HepG2 (cell line): ENCODE data around the gene MX2. TPM values are rescaled to one million over a fixed set of nuclear protein-coding genes. Genes with fewer than 3 reads are reported as not detected.
A peak's percentile ranks its signal among the peaks of the same experiment; 100 is the strongest.

Source experiments
- ARNT2 ChIP-seq: sonication (generic); formaldehyde crosslinking; IDR thresholded peaks from 2 replicates; pipeline ENCODE4 v1.8.0; 2022; ENCODE audit warnings: mild to moderate bottlenecking, low read depth, missing genetic modification reagents, moderate library complexity
- ATF2 ChIP-seq: sonication (generic); formaldehyde crosslinking; IDR thresholded peaks from 2 replicates; pipeline ENCODE4 v1.4.0; 2020; ENCODE audit warnings: missing genetic modification reagents
- ATM ChIP-seq: fragments of 450-650 bp; IDR thresholded peaks from 2 replicates; pipeline ENCODE4 v1.7.1; 2017; ENCODE audit warnings: mild to moderate bottlenecking, borderline replicate concordance
- CTCF ChIP-seq: sonication (generic); formaldehyde crosslinking; IDR thresholded peaks from 2 replicates; pipeline ENCODE4 v1.5.0; 2020; ENCODE audit warnings: mild to moderate bottlenecking, missing genetic modification reagents, moderate library complexity
- HNF1B ChIP-seq: sonication (generic); formaldehyde crosslinking; IDR thresholded peaks from 2 replicates; pipeline ENCODE4 v1.5.1; 2020; ENCODE audit warnings: mild to moderate bottlenecking, moderate library complexity, missing genetic modification reagents
- IKZF5 ChIP-seq: IDR thresholded peaks from 2 replicates; pipeline ENCODE4 v1.6.1; 2018; ENCODE audit warnings: missing genetic modification reagents, mild to moderate bottlenecking, missing compliant biosample characterization
- ISX ChIP-seq: sonication (generic); formaldehyde crosslinking; conservative IDR thresholded peaks from 2 replicates; pipeline ENCODE4 v1.5.0; 2020; ENCODE audit warnings: missing genetic modification reagents
- MNT ChIP-seq: fragments of 450-650 bp; IDR thresholded peaks from 2 replicates; pipeline ENCODE4 v1.6.1; 2016
- RBAK ChIP-seq: sonication (generic); formaldehyde crosslinking; IDR thresholded peaks from 2 replicates; pipeline ENCODE4 v1.5.1; 2020; ENCODE audit warnings: mild to moderate bottlenecking, missing genetic modification reagents
- SNAPC2 ChIP-seq: sonication (generic); formaldehyde crosslinking; IDR thresholded peaks from 2 replicates; pipeline ENCODE4 v1.8.1; 2022; ENCODE audit warnings: mild to moderate bottlenecking, missing genetic modification reagents
- TCF7L2 ChIP-seq: IDR thresholded peaks from 2 replicates; pipeline ENCODE4 v1.6.1; 2011; ENCODE audit warnings: mild to moderate bottlenecking, low read depth, low read length, moderate library complexity
- TFAP4 ChIP-seq: sonication (generic); IDR thresholded peaks from 2 replicates; pipeline ENCODE4 v1.6.1; 2016; ENCODE audit warnings: low read depth, borderline replicate concordance
- ZNF180 ChIP-seq: sonication (generic); formaldehyde crosslinking; IDR thresholded peaks from 2 replicates; pipeline ENCODE4 v1.4.0; 2020; ENCODE audit warnings: low read depth, missing genetic modification reagents, borderline replicate concordance
- ZNF512 ChIP-seq: sonication (generic); formaldehyde crosslinking; IDR thresholded peaks from 2 replicates; pipeline ENCODE4 v1.4.0; 2020; ENCODE audit warnings: mild to moderate bottlenecking, missing genetic modification reagents
- ZNF567 ChIP-seq: sonication (generic); formaldehyde crosslinking; IDR thresholded peaks from 2 replicates; pipeline ENCODE4 v1.8.1; 2023; ENCODE audit warnings: mild to moderate bottlenecking, missing genetic modification reagents, borderline replicate concordance
- ZNF569 ChIP-seq: sonication (generic); formaldehyde crosslinking; IDR thresholded peaks from 2 replicates; pipeline ENCODE4 v1.5.0; 2020; ENCODE audit warnings: mild to moderate bottlenecking, missing genetic modification reagents, moderate library complexity, borderline replicate concordance
- ZNF598 ChIP-seq: sonication (generic); formaldehyde crosslinking; IDR thresholded peaks from 2 replicates; pipeline ENCODE4 v1.5.1; 2020; ENCODE audit warnings: mild to moderate bottlenecking, missing genetic modification reagents, borderline replicate concordance
- ZNF761 ChIP-seq: sonication (generic); formaldehyde crosslinking; conservative IDR thresholded peaks from 2 replicates; pipeline ENCODE4 v1.4.0; 2020; ENCODE audit warnings: mild to moderate bottlenecking, missing genetic modification reagents
- ZSCAN31 ChIP-seq: sonication (generic); formaldehyde crosslinking; IDR thresholded peaks from 2 replicates; pipeline ENCODE4 v1.5.0; 2020; ENCODE audit warnings: low read depth, mild to moderate bottlenecking, missing genetic modification reagents
- polyA plus RNA-seq, 8 experiments: library from polyadenylated mRNA; depleted of rRNA in 3 of 8; stranded (reverse) in 7 of 8; unstranded in 1 of 8; fragments of >200 nt; fragmentation: Illumina TruSeq in 4 of 8; extraction: Trizol in 4 of 8; gene quantifications; 2 replicates each; pipeline versions ENCODE4 v1.2.1 to v1.2.3, GENCODE V29; 2011 to 2016; ENCODE audit warnings: low read depth in 4 of 8, missing spikeins in 1 of 8, mixed read lengths in 1 of 8; ENCODE audit not compliant: insufficient read depth in 1 of 8
- total RNA-seq, 5 experiments: library from RNA; depleted of rRNA; stranded (reverse); fragments of >200 nt; fragmentation: Illumina TruSeq; extraction: Trizol; gene quantifications; 2 replicates each; pipeline ENCODE4 v1.2.3, GENCODE V29; 2016; ENCODE audit warnings: low read depth in 1 of 5

Gene MX2
- total and polyA plus RNA-seq, 2 of the 13 experiments (the other 11 are each of a cell fraction or from before 2014, with no cell fraction given) = 24.0 to 35.7 TPM

GRCh38 chr21:41366522-41367151 is 4.8 kb downstream of the MX2 start (continued):
- TF ChIP-seq HNF1B (CRISPR knock-in tag) = peak; percentile 70
- peak; percentile 61; the same call in 1 of the 2 replicates for TF ChIP-seq IKZF5 (CRISPR knock-in tag)
- no peak for TF ChIP-seq TCF7L2
- TF ChIP-seq ATF2 (CRISPR knock-in tag) = no peak
- no peak for TF ChIP-seq ZNF180 (CRISPR knock-in tag)
- no peak for TF ChIP-seq ISX
- 0 out of 2 replicates have a peak, but pooled peaks have one; percentile 45 for TF ChIP-seq ARNT2 (CRISPR knock-in tag)
- peak; percentile 94 for TF ChIP-seq TFAP4
- TF ChIP-seq ATM = peak; percentile 85; the same call in 1 of the 2 replicates
- TF ChIP-seq RBAK = no peak
- no peak for TF ChIP-seq ZNF569 (CRISPR knock-in tag)
- no peak for TF ChIP-seq ZNF598 (CRISPR knock-in tag)
- no peak for TF ChIP-seq CTCF
- 0 out of 2 replicates have a peak, but pooled peaks have one; percentile 34 for TF ChIP-seq ZNF567 (CRISPR knock-in tag)
- 0 out of 2 replicates have a peak, but pooled peaks have one; percentile 43 for TF ChIP-seq SNAPC2 (CRISPR knock-in tag)
- TF ChIP-seq ZNF512 (CRISPR knock-in tag) = no peak
- TF ChIP-seq MNT = no peak
- no peak for TF ChIP-seq ZNF761 (CRISPR knock-in tag)
- no peak for TF ChIP-seq ZSCAN31 (CRISPR knock-in tag)
